SU-DHL-6 (cell line): ENCODE measurements around the gene FBXW8.

Experiments used
- CTCF ChIP-seq: fragments of 200-600 bp; sonication (generic); IDR thresholded peaks from one replicate; pipeline ENCODE4 v1.5.1; 2017; ENCODE audit warnings: antibody characterized with exemption, mild to moderate bottlenecking, low read length, moderate library complexity; ENCODE audit not compliant: insufficient read depth, poor library complexity, severe bottlenecking
- EZH2phosphoT487 ChIP-seq: fragments of 200-600 bp; sonication (generic), shearing (Covaris generic); conservative IDR thresholded peaks from 2 replicates; pipeline ENCODE4 v1.6.1; 2018; ENCODE audit warnings: mild to moderate bottlenecking, antibody characterized with exemption, low read length, moderate library complexity, mixed read lengths

DNA sequence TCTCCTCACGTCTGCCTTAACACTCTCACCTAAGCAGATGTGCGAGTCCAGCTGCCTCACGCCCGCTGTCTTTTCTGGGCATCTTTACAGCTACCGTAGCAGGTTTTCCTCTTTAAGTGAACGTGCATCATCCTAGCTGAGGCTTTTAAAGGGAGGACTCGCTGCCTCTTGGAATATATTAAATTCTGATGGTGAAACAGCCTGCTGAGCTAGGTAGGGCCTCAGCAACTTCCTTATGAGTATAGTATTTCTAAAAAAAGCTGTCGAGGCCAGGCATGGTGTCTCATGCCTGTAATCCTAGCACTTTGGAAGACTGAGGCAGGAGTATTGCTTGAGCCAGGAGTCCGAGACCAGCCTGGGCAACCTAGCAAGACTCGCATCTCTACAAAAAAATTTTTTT lies 156.3 kb downstream of the FBXW8 start:
- TF ChIP-seq EZH2phosphoT487 (no peak), CTCF (no peak)
